Activated CD4-positive, alpha-beta memory T cell treated with anti-CD3 and anti-CD28 coated beads, Interleukin-2, amount 10 ng/mL, durations not matched to agents 7 days and 5 days (primary cell): Measurements from ENCODE around the gene GNG14. TPM values are rescaled to one million over a fixed set of nuclear protein-coding genes. Genes with fewer than 3 reads are reported as not detected.
"Not testable (repeated sequence)": the region's sequence is repeated elsewhere in the genome, so short reads cannot be mapped to it uniquely, and the experiment has no call there.

Source experiments
- CTCF ChIA-PET: fragments of 350-600 bp; sonication (Branson Sonifier 250); formaldehyde crosslinking; loops from one replicate; lab custom pipeline; 2021; ENCODE audit warnings: antibody characterized with exemption, inconsistent platforms; lab: Charles Lee
- POLR2A ChIA-PET: fragments of 350-600 bp; sonication (Branson Sonifier 250); formaldehyde crosslinking; loops from one replicate; lab custom pipeline; 2021; ENCODE audit warnings: antibody characterized with exemption; lab: Charles Lee
- DNase-seq: peaks from one replicate; pipeline ENCODE4 v3.0.0-alpha.2; 2020
- H3K27ac Mint-ChIP-seq: one replicate; pipeline ENCODE4 v1.8.0; 2021; ENCODE audit warnings: mild to moderate bottlenecking, mixed read lengths
- H3K27me3 Mint-ChIP-seq: one replicate; pipeline ENCODE4 v1.8.0; 2021; ENCODE audit warnings: mixed read lengths
- H3K36me3 Mint-ChIP-seq: one replicate; pipeline ENCODE4 v1.8.0; 2021; ENCODE audit warnings: low read depth, mixed read lengths
- H3K4me1 Mint-ChIP-seq: one replicate; pipeline ENCODE4 v1.8.0; 2021; ENCODE audit warnings: mixed read lengths
- H3K4me3 Mint-ChIP-seq: one replicate; pipeline ENCODE4 v1.8.0; 2021; ENCODE audit warnings: mild to moderate bottlenecking, mixed read lengths
- H3K9me3 Mint-ChIP-seq: one replicate; pipeline ENCODE4 v1.8.0; 2021; ENCODE audit warnings: mixed read lengths
- total RNA-seq, 2 experiments: library from RNA; stranded (reverse); gene quantifications; one replicate each; pipeline ENCODE4 v1.2.3, GENCODE V29; 2021

Gene GNG14
- not detected for total RNA-seq

DNA sequence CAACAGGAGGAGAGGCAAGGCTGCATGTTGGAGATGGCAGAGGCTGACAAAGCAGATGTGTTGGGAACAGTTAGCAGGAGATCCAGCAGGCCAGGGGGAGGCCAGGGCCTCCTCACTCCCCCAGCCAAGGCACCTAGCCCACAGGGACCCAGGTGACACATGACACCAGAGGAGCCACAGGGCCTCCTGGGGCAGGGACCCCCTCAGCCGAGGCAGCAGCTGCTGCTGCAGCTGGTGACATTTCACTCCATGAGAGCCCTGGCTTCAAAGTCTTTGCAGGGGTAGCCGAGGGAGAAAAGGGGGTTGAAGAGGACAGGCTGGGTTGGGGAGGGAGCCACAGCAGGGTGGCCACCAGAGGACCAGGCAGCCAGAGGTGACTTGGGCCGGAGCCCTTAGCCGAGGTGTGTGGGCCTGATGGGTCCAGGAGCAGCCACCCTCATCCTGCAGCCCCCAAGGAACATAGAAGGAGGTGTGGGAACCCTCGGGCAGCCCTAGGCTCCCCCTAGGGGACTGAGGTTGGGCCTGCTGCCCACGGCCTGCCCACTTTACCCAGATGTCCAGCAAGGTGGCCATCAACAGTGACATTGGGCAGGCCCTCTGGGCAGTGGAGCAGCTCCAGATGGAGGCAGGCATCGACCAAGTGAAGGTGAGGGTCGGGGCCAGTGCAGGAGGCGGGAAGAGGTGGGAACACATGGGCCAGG is at the start of gene GNG14:
GNG14 (plus strand) TSS at position 503 of the 701 bp plus-strand sequence; CDS start at position 554, 51 bp downstream.
- H3K36me3 Mint-ChIP-seq: no peaks in the 10 kb centered on the region
- H3K4me3 Mint-ChIP-seq: no peak within 1 kb of the TSS
- H3K9me3 Mint-ChIP-seq: no peaks in the 10 kb centered on the region
- no peaks in the 10 kb centered on the region for H3K27me3 Mint-ChIP-seq
- no peak for DNase-seq
- H3K27ac Mint-ChIP-seq: no peak within 1 kb of the TSS
- peaks cover 1% of the 10 kb centered on the region for H3K4me1 Mint-ChIP-seq
- ChIA-PET CTCF (no interaction called here), POLR2A (no interaction called here)

DNA sequence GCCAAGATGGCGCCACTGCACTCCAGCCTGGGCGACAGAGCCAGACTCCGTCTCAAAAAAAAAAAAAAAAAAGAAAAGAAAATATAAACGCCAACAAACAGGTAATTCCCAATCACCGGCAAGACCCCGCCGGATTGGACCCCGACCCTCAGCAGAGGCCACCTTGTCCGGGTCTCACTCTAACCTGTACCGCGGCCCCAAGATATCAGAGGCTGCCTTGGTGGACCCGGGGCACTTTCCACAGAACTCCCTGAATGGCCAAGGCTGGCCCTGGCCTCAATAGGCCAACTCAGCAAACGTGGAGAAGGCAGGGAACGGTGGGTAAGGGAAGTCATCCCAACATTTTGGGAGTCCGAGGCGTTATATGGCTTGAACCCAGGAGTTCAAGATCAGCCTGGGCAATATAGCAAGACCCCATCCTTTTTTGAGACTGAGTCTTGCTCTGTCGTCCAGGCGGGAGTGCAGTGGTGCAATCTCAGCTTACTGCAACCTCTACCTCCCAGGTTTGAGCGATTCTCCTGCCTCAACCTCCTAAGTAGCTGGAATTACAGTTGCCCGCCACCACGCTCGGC is 49.1 kb upstream of the GNG14 start:
- peaks cover 15% of the 10 kb centered on the region for H3K4me1 Mint-ChIP-seq
- CTCF ChIA-PET: interaction anchor here (0.7 kb wide), 1 partner anchor 35 kb away, joined by 3 read pairs; no protein-coding TSS in a partner anchor
- H3K27me3 Mint-ChIP-seq: no peaks in the 10 kb centered on the region
- H3K9me3 Mint-ChIP-seq: peaks cover 7% of the 10 kb centered on the region
- no peak overlapping the region for H3K27ac Mint-ChIP-seq
- POLR2A ChIA-PET: interaction anchor here (1.3 kb wide), 1 partner anchor 58 kb away, joined by 4 read pairs; the partner anchor contains the start of gene FBXW9
- DNase-seq: no peak
- peaks cover 36% of the 10 kb centered on the region for H3K36me3 Mint-ChIP-seq
- H3K4me3 Mint-ChIP-seq: no peak overlapping the region

DNA sequence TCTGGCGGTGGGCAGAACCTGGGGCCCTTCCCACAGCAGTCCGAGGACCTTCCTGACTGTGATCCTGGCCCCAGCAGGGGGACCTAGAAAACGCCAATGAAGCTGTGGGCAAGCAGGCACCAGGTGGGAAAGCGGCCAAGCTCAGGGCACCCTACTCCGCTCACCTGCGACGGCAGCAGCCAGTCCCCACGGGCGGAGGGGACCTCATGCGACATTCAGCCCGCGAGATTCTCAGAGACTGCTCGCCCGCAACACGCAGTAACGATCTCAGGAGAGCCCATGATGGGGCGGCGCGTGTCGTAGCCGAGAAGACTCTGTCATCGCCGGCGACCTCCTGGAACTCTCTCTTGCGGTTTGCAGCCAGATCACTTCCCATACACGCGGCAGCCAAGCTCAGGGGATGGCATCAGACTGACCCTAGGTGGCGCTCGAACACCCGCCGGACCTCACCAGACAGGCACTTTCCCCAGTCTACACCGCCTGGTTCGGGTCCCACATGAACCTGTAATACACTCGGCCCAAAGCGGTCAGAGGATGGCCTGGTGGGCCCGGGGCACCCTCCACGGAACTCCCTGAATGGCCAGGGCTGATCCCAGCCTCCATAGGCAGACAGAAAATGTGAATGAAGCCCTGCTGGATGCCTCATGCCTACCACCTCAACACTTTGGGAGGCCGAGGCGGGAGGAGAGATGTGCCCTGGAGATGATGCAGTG is 47.7 kb upstream of the GNG14 start:
- DNase-seq: peak; percentile 87
- Mint-ChIP-seq H3K9me3 (peaks cover 5% of the 10 kb centered on the region), H3K4me1 (peaks cover 15% of the 10 kb centered on the region), H3K27me3 (no peaks in the 10 kb centered on the region), H3K27ac (peak overlapping the region; percentile 33), H3K4me3 (peak overlapping the region; percentile 58), H3K36me3 (peaks cover 33% of the 10 kb centered on the region)
- ChIA-PET CTCF (interaction anchor here (0.5 to 1.7 kb wide), 17 partner anchors 9 to 73 kb away, joined by 3 to 11 read pairs (median 5); partner anchors contain the start of genes ZNF490 and ZNF791), POLR2A (interaction anchor here (1.0 to 1.6 kb wide), 4 partner anchors 26 to 56 kb away, joined by 4 to 13 read pairs (median 8); partner anchors contain the start of genes FBXW9, MAN2B1, WDR83 and ZNF490)

DNA sequence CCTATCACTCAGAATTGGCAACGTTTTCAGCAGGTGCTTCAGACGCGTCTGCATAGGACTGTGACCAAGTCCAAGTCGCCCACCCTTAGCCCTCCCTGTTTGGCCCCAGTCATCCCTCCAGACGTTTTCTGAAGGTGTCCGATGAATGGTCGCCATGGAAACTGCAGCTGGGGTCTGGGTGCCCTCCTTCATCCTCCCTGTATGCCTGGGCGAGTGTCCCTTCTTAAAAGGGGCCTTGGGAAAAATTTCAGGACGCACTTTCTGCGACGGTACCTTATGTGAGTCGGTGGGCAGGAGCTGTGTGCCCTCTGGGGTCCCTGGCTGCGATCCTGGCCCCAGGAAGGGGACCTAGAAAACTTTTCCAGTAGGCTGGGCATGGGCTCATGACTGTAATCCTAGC is 46.3 kb upstream of the GNG14 start:
- Mint-ChIP-seq H3K27ac (no peak overlapping the region), H3K9me3 (peaks cover 3% of the 10 kb centered on the region), H3K27me3 (no peaks in the 10 kb centered on the region), H3K4me1 (peaks cover 13% of the 10 kb centered on the region), H3K36me3 (peaks cover 32% of the 10 kb centered on the region), H3K4me3 (no peak overlapping the region)
- ChIA-PET CTCF (interaction anchor here (0.6 kb wide), 1 partner anchor 1094 kb away, joined by 4 read pairs; no protein-coding TSS in a partner anchor), POLR2A (interaction anchor here (1.2 kb wide), 1 partner anchor 40 kb away, joined by 3 read pairs; the partner anchor contains the start of gene DHPS)
- no peak for DNase-seq

DNA sequence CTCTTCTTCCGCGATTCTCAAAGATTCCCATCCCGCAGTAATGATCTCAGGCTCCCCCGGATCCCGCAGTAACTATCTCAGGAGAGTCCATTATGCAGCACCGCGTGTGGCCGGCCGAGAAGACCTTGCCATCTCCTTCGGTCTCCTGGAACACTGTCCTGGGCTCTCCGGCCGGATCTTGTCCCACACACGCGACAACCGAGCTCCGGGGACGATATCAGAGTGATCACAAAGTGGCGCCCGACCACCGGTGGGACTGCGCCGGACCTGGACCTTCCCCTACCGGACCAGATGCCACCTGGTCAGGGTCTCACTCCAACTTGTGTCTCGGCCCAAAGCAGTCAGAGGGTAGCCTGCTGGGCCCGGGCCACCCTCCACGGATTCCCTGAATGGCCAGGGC is 45.3 kb upstream of the GNG14 start:
- DNase-seq: no peak
- Mint-ChIP-seq H3K36me3 (peaks cover 32% of the 10 kb centered on the region), H3K27ac (no peak overlapping the region), H3K4me3 (no peak overlapping the region), H3K9me3 (no peaks in the 10 kb centered on the region), H3K27me3 (no peaks in the 10 kb centered on the region), H3K4me1 (peaks cover 20% of the 10 kb centered on the region)
- ChIA-PET CTCF (no interaction called here), POLR2A (interaction anchor here (1.2 kb wide), 1 partner anchor 39 kb away, joined by 3 read pairs; the partner anchor contains the start of gene DHPS)

DNA sequence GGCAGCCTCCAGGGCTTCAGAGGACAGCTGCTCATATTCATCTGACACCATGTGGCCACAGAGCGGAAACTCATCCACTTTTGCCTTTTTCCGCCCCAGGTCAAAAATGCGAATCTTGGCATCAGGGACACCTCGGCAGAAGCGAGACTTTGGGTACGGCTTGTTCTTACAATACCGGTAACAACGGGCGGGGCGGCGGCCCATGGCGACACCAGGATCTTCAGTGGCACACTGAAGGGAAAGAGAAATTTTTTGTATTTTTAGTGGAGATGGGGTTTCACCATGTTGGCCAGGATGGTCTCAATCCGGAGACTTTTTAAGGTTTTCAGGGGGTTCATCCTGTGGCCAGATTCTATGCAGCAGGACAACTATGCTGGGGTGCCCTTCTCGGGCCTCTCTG is 44.1 kb upstream of the GNG14 start:
- Mint-ChIP-seq H3K36me3 (peaks cover 38% of the 10 kb centered on the region), H3K4me1 (peaks cover 21% of the 10 kb centered on the region)
- H3K27ac Mint-ChIP-seq, H3K4me3 Mint-ChIP-seq, H3K27me3 Mint-ChIP-seq, CTCF ChIA-PET, H3K9me3 Mint-ChIP-seq, POLR2A ChIA-PET, DNase-seq: not testable (repeated sequence)

DNA sequence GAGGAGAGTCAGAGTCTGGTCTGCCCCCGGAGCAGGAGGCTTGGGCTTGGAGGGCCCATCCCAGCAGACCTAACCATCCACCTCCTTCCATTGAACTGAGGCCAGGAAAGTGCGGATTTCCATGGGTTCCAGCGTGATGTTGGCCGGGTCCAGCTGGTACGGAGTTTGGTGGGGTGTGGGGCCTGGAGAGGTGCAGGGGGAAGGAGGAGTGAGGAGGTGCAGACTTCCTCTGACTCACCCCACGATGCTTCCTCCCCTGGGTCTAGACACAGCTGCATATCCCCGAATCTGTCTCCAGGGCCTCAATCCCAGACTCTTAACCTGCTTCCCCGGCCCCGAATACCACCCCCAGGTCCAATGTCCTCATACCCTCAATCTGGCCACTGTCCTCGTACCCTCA is 41.2 kb upstream of the GNG14 start:
- ChIA-PET CTCF (interaction anchor here (1.1 kb wide), 1 partner anchor 36 kb away, joined by 3 read pairs; the partner anchor contains the start of genes ZNF490 and ZNF791), POLR2A (interaction anchor here (1.3 to 1.5 kb wide), 2 partner anchors 19 to 42 kb away, joined by 3 to 4 read pairs; no protein-coding TSS in a partner anchor)
- Mint-ChIP-seq H3K4me1 (peaks cover 9% of the 10 kb centered on the region), H3K9me3 (no peaks in the 10 kb centered on the region), H3K4me3 (no peak overlapping the region), H3K36me3 (peaks cover 51% of the 10 kb centered on the region), H3K27me3 (no peaks in the 10 kb centered on the region), H3K27ac (no peak overlapping the region)
- no peak for DNase-seq

DNA sequence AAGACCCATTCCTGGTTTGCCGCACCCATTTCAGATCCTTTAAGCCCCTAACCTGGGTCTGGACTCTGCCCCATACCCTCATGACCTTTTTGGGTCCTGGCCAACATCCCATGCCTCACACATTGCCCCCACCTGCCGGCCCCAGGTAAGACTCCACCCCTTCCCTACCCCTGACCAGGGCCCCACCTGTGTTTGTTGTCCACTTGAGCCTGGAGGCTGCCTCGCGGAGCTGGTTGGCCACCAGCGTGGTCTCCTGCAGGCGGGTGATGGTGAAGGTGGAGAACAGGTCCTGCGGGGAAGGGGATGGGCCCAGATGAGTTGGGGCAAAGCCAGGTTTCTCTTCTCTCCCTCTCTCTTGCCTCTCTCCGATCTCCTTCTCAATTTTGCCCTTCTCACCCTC is 40.8 kb upstream of the GNG14 start:
- H3K9me3 Mint-ChIP-seq: no peaks in the 10 kb centered on the region
- DNase-seq: no peak
- POLR2A ChIA-PET: interaction anchor here (1.3 to 1.5 kb wide), 2 partner anchors 19 to 43 kb away, joined by 3 to 4 read pairs; no protein-coding TSS in a partner anchor
- H3K27me3 Mint-ChIP-seq: no peaks in the 10 kb centered on the region
- no peak overlapping the region for H3K27ac Mint-ChIP-seq
- CTCF ChIA-PET: interaction anchor here (1.1 kb wide), 1 partner anchor 37 kb away, joined by 3 read pairs; the partner anchor contains the start of genes ZNF490 and ZNF791
- H3K4me1 Mint-ChIP-seq: peaks cover 9% of the 10 kb centered on the region
- H3K4me3 Mint-ChIP-seq: no peak overlapping the region
- peaks cover 55% of the 10 kb centered on the region for H3K36me3 Mint-ChIP-seq

DNA sequence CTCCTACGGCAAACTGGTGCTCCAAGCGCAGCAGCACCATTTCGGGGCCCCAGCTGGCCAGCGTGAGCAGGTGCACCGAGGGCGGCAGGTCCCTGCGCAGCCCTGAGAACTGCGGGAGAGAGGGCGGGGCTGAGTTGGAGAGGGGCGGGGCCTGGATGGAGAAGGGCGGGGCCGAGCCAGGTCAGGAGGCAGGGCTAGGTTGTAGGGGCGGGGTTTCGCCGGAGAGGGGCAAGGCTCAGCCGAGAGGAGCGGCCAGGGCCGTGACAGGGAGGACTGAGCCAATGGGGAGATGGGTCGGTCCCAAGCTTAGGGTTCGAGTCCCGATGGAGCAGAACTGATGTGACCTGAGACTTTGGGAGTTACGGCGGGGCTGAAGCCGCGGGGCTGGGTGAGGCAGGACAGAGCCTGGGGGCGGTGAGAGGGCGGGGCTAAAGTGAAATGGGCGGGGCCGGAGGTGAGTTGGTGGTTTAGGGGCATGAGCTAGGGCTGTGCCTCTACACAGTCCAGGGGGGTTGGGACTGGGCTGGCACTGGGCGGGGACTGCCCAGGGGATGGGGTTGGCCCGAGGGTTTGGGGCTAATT is 40.2 kb upstream of the GNG14 start:
- DNase-seq: no peak
- ChIA-PET POLR2A (interaction anchor here (1.3 to 1.5 kb wide), 2 partner anchors 18 to 44 kb away, joined by 3 to 4 read pairs; no protein-coding TSS in a partner anchor), CTCF (no interaction called here)
- Mint-ChIP-seq H3K4me1 (peaks cover 9% of the 10 kb centered on the region), H3K36me3 (peaks cover 53% of the 10 kb centered on the region), H3K9me3 (no peaks in the 10 kb centered on the region), H3K27ac (no peak overlapping the region), H3K27me3 (no peaks in the 10 kb centered on the region), H3K4me3 (no peak overlapping the region)

DNA sequence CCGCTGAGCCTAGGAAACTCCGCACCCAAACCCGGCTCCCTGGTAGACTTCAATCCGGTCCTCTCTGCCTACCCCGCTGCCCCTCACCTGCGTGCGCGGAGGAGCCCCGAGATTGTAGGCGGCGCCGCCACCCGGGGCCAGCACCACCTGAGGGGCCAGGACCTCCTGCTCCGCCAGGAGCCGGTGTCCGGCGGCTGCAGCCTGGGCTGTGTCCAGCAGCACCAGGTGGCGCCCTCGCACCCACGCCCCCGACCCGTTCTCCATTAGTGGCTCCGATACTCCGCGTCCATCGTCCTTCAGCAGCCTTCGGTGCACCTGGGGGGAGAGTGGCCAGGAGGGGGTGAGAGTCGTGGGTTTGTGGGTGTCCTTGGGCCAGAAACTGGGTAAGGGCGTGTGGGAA is 39.7 kb upstream of the GNG14 start:
- H3K4me3 Mint-ChIP-seq: no peak overlapping the region
- CTCF ChIA-PET: no interaction called here
- POLR2A ChIA-PET: interaction anchor here (1.5 kb wide), 1 partner anchor 18 kb away, joined by 4 read pairs; no protein-coding TSS in a partner anchor

DNA sequence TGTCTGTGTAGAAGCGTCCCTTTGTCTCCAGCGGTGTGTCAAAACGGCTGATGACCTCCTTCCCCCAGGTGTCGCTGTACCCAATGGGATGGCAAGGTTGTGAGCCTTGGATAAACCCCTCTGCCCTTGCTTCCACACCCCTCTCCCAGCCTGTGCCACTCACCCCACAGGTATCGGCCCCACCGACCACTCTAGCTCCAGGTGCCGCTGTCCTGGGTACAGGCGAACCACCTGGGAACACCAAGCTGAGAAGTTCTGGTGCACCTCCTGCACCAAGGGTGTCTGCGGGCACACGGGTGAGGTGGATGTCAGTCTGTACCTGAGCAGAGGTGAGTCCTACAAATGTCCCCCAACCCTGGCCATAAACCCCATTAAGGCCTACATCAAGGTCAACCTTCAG is 37.9 kb upstream of the GNG14 start:
- CTCF ChIA-PET: interaction anchor here (1.1 kb wide), 1 partner anchor 10 kb away, joined by 3 read pairs; no protein-coding TSS in a partner anchor
- Mint-ChIP-seq H3K36me3 (peaks cover 43% of the 10 kb centered on the region), H3K4me1 (peaks cover 9% of the 10 kb centered on the region), H3K27me3 (no peaks in the 10 kb centered on the region), H3K4me3 (no peak overlapping the region), H3K9me3 (no peaks in the 10 kb centered on the region), H3K27ac (no peak overlapping the region)
- no peak for DNase-seq
- POLR2A ChIA-PET: no interaction called here

More for the DNA sequence above, 39.7 kb upstream of the GNG14 start:
- Mint-ChIP-seq H3K4me1 (peaks cover 9% of the 10 kb centered on the region), H3K9me3 (no peaks in the 10 kb centered on the region), H3K36me3 (peaks cover 48% of the 10 kb centered on the region), H3K27ac (no peak overlapping the region), H3K27me3 (no peaks in the 10 kb centered on the region)
- DNase-seq: no peak

DNA sequence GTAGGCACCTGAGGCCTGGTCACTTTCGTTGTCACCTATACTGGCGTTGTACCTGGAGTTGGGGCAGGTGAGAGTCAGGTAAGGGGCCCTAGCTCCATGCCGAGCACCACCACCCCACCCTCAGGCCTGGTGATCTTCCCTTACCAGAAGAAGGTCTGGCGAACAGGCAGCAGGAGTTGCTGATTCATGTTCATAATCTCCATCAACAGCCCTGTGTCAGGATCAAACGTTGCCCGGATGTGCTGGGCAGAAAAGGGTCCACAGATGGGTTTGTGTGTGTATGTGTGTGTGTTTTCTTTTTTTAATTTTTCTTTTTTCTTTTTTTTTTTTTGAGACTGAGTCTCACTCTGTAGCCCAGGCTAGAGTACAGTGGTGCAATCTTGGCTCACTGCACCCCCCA is 35.6 kb upstream of the GNG14 start:
- Mint-ChIP-seq H3K4me1 (peaks cover 5% of the 10 kb centered on the region), H3K27me3 (no peaks in the 10 kb centered on the region), H3K36me3 (peaks cover 57% of the 10 kb centered on the region), H3K27ac (no peak overlapping the region), H3K4me3 (no peak overlapping the region), H3K9me3 (no peaks in the 10 kb centered on the region)
- no peak for DNase-seq
- ChIA-PET CTCF (interaction anchor here (0.5 to 1.6 kb wide), 2 partner anchors 12 to 841 kb away, joined by 4 to 7 read pairs; no protein-coding TSS in a partner anchor), POLR2A (interaction anchor here (1.1 kb wide), 1 partner anchor 13 kb away, joined by 3 read pairs; no protein-coding TSS in a partner anchor)
